PC-3 (cell line): ENCODE measurements around the gene HLA-F.

ENCODE experiments used
- EZH2 ChIP-seq: fragments of 300-600 bp; sonication (generic); IDR thresholded peaks from one replicate; pipeline ENCODE4 v1.6.1; 2017; ENCODE audit warnings: antibody characterized with exemption, mild to moderate bottlenecking, low read length; ENCODE audit not compliant: unreplicated experiment
- TF ChIP-seq, protein P1 (sequence below): fragments of 300-600 bp; sonication (generic); conservative IDR thresholded peaks from 2 replicates; pipeline ENCODE4 v1.5.1; 2017; ENCODE audit warnings: antibody characterized with exemption, low read depth, mild to moderate bottlenecking, low read length

- TF ChIP-seq, protein P1, sequence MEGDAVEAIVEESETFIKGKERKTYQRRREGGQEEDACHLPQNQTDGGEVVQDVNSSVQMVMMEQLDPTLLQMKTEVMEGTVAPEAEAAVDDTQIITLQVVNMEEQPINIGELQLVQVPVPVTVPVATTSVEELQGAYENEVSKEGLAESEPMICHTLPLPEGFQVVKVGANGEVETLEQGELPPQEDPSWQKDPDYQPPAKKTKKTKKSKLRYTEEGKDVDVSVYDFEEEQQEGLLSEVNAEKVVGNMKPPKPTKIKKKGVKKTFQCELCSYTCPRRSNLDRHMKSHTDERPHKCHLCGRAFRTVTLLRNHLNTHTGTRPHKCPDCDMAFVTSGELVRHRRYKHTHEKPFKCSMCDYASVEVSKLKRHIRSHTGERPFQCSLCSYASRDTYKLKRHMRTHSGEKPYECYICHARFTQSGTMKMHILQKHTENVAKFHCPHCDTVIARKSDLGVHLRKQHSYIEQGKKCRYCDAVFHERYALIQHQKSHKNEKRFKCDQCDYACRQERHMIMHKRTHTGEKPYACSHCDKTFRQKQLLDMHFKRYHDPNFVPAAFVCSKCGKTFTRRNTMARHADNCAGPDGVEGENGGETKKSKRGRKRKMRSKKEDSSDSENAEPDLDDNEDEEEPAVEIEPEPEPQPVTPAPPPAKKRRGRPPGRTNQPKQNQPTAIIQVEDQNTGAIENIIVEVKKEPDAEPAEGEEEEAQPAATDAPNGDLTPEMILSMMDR, result no peak
- no peak for TF ChIP-seq EZH2
Observed at GRCh38 chr6:29743568-29743967, 20.3 kb downstream of the HLA-F start.
